HG03025 (cell line): Measurements from ENCODE around the gene AGA.

Experiments used
- ATAC-seq: cut with Tn5 transposase; IDR thresholded peaks from one replicate; pipeline ENCODE4 v1.9.1; 2021; ENCODE audit warnings: mild to moderate bottlenecking, moderate library complexity; ENCODE audit not compliant: unreplicated experiment, low FRiP score

AGA gene

DNA sequence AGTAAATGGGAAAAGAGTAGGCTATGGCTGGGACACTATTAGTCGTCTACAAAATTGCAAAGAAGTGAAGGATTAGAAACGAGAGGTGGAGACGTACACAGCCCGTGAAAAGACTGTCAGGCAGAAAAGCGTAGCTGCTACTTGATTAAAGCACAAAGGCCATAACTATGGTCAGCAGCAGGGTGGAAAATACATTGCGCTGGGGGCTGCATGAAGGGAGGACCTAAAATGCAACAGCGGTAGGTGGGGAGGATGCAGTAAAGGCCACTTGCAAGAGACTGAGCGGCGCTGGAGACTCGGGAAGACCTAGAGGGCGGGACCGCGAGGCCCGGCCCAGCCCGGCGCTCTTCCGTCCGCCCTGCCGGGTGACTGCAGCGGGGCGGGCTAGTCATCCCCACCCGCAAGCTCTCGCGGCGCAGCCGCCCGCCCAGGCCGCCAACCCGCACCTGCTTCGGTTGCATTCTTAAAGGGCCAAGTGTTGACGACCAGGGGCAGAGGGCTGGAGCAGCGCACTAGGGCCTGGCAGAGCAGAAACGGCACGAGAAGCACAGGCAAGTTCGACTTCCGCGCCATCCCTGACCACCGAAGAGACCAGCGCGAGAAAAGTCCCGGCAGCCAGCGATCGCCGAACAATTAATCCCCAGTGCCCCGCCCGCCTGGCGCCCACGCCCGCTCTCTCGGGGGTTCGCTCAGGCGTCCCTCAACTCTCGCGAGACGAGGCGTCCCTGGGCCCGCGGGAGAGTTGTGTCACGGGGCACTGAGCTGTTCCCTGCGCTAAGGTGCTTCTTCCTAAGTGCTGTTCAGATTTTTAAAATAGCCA lies at the start of gene AGA:
AGA (minus strand) TSS at position 635 of the 820 bp plus-strand sequence; CDS start at position 573, 62 bp downstream.
- peak; percentile 90 for ATAC-seq

DNA sequence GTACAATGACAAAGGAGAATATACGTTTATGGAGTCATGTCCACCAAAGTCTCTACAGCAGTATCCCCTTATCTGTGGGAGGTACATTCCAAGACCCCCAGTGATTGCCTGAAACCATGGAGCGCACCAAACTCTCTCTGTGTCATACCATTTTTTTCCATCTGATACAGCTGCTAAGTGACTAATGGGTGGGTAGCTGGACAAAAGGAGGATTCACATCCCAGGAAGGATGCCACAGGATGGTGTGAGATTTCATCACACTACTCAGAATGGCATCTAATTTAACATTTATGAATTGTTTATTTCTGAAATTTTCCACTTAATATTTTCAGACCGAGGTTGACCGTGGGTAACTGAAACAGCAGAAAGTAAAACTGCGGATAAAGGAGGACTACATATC lies 49.8 kb upstream of the AGA start:
- no peak for ATAC-seq

DNA sequence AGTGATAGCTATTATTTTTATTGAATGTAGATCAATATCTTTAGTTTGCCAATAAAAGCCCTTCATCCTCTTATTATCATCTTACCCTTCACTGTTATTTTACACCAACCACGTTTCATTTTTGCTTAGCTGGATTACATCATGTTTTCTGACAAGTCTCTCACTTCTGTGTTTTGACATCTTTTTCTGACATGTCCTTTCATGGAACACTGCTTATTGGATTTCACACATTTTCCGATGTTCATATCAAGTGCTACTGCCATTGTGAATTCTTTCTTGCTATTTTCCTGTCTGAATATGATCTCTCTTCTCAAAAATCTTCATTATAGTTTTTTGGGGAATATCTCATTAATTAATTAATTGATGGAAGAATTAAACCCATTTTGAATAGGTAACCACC lies 48.5 kb upstream of the AGA start:
- no peak for ATAC-seq

DNA sequence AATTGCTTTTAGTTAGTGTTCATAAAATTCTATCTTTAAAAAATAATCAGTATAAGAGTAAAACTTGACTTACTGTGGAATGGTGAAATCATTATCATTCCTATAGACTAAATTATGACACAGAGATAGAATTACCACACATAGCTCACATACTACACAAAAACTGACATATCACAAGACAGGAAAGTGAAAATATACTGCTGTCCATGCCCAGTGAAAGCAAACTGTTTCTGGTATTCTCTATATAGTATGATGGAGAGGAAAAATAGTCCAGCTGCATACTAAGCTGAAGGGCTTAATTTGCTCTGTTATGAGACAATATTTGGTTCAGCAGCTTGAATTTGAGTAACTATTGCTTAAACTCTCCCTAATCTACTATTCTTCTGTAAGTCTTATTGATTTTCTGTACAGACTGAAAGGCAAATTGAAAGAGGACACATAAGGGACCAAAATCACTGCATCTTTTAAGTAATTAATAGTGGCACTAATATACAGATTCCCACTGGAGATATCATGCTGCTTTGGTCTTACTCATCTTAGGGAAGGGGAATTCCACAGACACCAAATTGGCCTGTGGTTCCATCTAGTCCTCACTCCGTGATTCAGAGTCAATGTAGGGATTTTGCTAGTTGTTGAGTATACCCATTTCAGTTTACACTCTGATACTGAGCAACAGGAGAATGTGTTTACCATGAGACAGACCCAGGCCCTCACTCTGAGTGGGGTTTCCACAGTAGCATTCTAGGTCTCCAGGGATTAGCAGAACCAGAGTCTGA lies 47.4 kb upstream of the AGA start:
- no peak for ATAC-seq

DNA sequence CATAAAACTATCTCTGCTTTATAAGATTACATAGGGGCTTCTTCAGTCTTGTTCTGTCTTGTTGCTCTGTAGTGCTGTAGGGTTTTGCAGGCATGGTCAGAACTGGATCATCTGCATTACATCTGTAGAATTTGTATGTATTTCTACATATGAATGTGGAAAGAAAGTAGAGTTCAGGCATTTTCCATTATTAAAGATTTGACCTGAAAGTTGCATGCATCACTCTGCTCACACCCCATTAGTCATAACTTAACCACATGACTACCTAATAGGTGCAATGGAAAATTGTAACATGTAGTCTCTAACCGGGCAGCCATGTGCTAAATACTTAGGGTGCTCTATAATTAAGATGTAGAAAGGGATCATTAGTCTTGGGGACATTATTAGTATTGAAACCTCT lies 45.7 kb upstream of the AGA start:
- no peak for ATAC-seq

DNA sequence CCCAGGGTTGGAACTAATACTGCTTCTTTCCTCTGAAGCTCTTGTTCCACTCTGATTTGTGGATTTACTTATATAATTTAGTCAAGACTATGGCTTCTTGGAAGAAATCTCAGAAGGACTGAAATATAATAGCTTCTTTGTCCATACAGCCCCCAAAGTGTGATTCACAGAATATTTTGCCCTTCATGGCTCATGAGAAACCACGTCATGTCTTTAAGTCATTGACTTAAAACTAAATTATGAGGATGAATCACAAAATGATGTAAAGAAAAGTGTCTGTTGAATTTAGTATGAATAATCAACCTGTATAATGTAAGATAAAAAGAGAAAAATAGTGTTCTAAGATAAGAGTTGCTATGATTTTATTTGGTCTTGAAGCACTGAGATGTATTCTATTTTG lies 43.3 kb upstream of the AGA start:
- no peak for ATAC-seq

DNA sequence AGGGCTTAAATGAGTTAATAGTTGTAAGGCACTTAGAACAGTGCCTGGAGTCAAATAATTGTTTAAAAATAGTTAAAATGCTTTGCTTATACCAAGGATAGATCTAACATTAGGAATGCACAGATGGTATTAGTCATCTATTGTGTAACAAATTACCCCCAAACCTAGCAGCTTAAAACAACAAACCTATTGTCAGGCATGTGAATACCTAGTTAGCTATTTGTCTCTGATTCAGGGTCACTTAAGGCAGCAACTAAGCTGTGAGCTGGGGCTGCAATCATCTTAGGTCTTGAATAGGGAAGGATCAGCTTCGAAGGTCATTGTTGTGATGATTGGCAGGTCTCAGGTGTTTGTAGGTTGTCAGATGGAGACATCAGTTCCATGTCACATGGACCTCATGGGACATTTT lies 42.4 kb upstream of the AGA start:
- ATAC-seq = no peak

DNA sequence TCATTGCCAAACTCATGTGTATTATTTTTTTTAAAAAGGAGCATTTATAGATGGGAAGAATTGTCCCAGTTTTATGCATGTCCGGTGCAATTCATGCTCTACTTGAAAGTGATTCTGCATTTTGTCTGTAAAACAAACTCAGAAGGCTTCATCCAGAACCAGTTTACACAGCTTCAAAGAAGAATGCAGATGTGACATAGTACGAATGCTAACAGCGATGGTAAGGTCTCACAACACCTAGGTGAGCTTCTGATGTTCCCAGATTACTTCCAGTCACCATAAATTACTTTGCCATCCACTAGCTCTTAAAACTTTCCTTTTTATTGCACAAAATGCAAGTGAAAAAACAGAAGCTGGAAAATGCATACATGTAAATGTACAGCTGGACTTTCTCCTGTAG lies 41.5 kb upstream of the AGA start:
- ATAC-seq = no peak

DNA sequence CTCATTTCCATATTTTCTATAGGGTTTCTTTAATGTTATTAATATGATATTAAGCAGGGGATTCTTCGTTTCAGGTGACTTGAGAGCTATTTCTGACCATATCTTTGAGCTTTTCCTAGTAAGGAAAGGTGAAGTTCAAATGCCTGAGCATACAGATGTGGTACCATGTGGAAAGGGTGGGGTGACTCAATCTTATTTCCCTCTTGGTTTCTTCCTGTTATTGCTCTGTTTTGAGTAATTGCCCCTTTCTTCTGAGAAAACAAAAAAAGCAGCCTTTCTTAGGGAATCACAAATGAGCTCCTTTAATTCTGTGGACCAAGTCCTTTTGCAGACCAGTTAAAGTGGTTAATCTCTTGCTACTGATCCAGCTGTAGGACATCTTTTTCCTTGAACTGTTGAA lies 41.0 kb upstream of the AGA start:
- ATAC-seq = no peak

DNA sequence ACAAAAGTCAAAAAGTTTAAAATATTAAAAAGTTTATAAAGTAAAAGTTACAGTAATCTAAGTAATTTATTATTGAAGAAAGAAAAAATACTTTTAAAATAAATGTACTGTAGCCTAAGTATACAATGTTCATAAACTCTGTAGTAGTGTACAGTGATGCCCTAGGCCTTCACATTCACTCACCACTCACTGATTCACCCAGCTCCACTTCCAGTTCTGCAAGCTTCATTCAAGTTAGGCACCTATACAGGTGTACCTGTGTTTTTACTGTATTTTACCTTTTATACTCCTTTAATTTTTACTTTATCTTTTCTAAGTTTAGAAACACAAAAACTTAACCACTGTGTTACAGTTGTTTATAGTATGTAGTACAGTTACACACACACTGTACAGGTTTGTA lies 40.1 kb upstream of the AGA start:
- ATAC-seq = no peak

DNA sequence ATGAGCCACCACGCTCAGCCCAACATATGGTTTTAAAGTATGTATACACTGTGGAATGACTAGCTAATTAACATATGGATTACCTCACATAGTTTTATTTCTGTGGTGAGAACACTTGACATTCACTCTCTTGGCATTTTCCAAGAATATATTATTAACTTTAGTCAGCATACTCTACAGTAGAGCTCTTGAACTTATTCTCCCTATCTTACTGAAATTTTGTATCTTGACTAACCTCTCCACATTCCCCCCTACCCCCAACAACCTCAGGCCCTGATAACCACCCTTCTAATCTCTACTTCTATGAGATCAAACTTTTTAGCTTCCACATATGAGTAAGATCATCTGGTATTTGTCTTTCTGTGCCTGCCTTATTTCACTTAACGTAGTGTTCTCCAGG lies 38.6 kb upstream of the AGA start:
- no peak for ATAC-seq

DNA sequence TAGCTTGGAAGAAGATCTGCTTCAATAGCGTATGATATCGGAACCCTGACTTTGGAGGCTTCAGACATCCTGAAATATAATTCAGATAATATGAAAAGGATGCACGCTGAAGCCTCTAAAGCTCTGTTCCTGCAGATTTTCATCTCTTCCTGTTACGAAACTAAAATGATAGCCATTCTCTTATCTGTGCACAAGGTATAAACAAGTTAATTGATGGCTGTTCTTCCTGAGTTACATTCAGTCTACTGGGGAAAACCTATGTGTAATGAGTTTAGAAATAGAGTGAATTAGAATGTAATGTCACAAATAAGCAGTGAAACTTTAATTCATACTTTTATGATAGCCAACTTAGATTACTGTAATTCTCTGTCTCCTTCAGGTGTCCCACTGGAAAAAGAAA lies 36.8 kb upstream of the AGA start:
- ATAC-seq = no peak

DNA sequence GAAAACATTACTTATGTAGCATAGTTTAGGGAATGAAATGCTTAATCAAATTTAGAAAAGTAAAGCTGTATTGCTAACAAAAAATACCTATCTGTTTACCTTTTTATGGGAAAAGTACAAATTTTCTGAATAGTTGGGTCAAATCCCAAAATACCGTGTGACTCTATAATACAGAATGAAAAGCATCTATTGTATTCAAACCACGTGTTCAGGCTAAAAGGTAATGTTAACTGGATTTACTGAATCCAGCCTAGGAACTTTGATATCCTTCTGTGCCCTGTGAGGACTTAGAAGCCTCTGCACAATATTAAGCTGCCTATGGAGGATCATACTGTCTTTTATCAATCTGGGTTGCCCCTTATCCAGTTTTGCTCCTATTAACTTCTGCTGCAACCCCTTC lies 36.3 kb upstream of the AGA start:
- no peak for ATAC-seq

DNA sequence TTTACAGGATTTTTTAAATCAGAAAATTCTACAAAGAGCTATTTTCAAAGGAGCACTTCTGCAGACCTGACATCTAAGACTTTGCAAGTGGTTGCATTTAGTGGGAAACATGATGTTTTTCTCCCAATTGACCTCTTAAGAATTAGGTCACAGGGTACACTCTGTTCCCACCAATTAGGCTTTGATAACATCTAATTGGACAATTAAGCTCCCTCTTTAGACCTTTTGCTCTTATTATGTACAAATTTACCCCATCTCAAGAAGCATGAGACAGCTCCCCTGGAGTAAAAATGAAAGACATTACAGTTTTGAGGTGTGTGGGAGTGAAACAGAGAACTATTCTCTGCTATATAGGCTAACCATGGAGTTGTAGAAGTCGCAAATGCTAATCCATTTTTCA lies 31.8 kb upstream of the AGA start:
- no peak for ATAC-seq

DNA sequence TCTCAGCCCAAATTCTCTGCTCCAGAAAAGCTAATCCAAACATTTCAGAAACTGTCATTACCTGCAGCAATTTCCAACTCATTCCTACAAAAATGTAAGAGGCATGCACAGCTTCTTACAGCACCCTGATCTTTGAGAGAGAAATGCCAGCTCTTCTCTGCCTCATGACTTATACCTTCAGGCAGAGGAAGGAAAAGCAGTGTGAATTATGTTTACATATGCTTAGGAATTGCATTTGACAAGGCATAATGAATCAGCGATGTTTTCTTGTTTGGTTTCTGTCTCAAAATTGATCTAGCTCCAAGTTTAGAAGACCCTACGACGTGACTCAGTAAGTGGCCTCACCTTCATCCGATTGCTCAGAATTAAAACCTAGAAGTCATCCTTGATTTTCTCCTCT lies 21.8 kb upstream of the AGA start:
- no peak for ATAC-seq

DNA sequence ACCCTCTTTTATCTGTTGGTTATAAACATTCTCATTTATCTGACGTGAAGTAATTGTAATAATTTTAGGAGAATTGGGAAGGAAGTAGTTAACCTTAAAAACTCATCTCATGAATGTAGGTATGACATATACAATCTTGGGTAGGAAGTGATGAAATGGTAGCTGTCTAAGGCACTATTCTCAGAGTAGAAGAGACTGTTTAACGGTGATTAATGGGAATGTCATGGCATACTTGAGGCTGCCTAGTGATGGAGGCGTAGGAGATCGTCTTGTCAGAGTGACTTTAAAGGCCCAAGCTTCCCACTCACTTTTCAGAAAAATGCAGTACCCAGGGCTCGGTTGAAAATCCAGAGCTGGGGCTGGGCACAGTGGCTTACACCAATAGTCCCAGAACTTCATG lies 19.4 kb upstream of the AGA start:
- no peak for ATAC-seq

DNA sequence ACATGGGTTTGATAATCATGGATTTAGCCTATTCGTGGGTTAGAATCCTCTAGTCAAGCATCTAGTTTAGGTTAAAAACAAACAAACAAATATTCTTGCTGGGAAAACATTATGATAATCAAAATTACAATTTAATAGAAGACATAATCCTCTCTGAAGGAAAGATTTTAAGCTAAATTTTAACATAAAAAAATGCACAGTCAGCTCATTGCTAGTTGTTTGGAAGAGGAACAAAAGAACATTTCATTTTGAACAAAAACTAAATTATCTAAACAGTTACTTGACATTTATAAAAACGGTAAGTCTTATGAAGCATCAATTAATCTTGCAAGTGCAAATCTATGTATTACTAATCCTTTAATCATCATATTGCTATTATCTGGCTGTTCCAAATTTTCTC lies 18.2 kb upstream of the AGA start:
- ATAC-seq = no peak

DNA sequence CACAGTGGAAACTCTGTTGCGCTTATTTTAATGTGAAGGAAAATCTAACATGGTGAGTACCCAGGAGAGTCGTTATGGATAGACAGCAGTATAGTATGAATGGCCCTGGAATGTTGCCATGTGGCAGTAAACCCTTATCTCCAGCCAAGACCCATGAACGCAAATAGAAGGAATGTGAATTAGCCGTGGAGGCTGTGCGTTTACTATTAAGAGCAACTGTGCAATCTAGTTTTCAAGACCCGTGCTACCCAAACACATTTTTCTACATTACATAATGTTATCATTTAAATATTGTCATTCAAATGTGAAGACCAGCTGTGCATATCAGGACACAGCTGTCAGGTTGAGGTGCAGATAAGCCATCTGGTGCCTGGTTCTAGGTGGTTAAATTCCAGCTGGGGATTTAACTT lies 13.3 kb upstream of the AGA start:
- ATAC-seq = no peak

DNA sequence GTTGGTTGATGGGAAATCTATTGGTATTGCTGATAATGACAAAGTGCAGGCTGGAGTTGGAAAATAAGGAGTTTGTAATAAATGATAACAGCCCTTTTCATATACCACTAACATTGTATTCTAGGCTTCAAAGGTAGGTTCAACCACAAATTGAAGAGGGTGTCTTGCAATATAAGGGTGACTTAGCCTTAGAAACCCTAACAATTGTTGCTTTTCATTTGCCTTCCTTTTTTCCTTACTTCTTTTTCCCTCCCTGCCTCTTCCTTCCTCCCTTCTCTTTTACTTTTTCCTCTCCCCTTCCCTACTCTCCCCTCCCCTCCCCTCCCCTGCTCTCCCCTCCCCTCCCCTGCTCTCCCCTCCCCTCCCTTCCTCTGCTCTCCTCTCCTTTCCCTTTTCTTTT lies 10.9 kb upstream of the AGA start:
- ATAC-seq = no peak

DNA sequence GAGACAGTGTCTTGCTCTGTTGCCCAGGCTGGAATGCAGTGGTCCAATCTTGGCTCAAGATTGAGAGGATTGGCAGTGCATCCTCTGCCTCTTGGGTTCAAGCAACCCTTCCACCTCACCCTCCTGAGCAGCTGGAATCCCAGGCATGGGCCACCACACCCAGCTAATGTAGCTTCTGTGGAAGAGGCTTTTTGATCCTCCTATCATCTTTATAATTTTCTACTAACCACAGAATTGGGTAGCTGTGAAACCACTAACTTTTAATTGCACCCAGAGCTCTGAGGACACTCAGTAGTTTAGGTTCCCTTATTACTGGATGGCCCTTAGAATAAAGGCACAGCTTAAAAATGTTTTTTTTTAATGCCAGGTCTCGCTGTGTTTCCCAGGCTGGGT lies 8.9 kb upstream of the AGA start:
- no peak for ATAC-seq

DNA sequence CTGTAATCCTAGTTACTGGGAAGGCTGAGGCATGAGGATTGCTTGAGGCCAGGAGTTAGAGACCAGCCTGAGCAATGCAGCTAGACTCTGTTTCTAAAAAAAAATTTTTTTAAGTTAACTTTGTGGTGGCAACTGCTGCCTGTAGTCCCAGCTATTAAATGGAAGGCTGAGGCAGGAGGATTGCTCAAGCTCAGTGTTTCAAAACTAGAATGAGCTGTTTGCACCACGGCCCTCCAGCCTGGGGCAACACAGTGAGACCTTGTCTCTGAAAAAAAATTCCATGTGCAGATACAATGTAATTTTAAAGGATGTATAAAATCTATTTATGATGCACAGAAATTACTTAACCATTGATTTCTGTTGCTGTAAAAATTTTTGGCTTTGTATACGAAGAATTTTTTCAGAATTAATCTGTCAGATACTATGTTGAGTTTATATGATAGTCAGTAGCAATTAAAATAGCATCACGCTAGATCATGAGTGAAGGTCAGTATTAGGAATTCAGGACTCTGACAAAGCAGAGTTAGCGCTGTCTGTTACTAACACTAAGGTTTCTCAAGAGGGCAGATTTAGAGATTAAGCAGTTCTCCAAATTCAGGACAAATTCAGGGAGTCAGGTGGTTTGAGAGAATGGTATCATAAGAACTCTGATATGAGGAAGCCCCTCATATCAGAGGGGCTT lies 8.3 kb upstream of the AGA start:
- ATAC-seq = no peak

DNA sequence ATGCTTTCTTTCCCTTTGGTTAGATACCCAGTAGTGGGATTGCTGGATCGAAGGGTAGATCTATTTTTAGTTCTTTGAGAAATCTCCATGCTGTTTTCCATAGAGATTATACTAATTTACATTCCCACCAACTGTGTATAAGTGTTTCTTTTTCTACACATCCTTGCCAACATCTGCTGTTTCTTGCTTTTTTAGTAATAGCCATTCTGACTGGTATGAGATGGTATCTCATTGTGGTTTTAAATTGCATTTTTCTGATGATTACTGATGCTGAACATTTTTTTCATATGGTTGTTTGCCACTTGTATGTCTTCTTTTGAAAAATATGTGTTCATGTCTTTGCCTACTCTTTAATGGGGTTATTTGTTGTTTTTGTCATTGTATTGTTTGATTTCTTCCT lies 6.6 kb upstream of the AGA start:
- ATAC-seq = no peak
